ENCODE results near the gene NABP1. TPM values are rescaled to one million over a fixed set of nuclear protein-coding genes. Genes with fewer than 3 reads are reported as not detected.
A peak's percentile ranks its signal among the peaks of the same experiment; 100 is the strongest.

Gene NABP1
- total RNA-seq, 6 donors from 2014 or later: 35.7 to 137 (median 46.9) TPM

DNA sequence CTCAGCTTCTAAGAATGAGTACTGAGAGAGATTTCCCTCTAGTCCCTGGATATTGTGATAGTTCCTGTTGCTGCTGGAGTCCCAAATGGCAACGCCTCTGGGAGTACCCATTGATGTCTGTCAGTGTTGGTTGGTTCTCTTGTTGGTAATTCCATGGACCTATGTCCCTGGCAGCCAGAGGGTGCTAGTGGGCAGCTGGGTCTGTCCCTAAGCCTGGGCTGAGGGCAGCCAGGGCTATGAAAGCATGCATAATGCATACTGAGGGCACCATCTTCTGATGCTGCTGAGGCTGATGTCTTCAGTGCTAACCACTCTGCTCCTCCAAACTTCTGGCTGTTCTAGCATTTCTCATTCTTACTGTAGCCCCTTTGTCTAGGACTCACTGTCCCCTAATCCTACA, 35.9 kb downstream of the NABP1 start:
- ATAC-seq (ENCODE audit: low FRiP score in 2 of 2): no peak

DNA sequence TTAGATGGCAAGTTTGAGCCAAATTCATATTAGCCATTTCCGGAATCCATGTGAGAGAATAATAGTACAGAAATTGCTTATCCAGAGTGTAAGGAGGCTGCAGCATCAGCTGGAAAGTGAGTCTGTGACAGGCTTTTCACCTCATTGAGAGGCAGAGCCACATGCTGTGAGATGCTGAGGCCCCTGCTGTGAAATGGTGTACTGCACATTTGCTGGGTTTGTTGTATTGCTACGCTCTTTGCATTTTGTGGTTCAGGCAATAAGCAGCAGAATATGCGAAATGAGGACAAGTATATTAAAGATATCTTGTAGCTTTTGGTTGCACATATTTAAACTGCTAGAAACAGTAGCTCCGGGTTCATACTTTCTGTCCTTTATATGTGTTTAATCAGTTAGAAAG, 37.0 kb downstream of the NABP1 start:
- ATAC-seq (ENCODE audit: low FRiP score in 2 of 2): no peak
- Histone ChIP-seq H3K27ac (no peak overlapping the region), H3K4me1 (no peaks in the 10 kb centered on the region), H3K36me3 (no peaks in the 10 kb centered on the region), H3K4me3 (no peak overlapping the region), H3K9me3 (no peaks in the 10 kb centered on the region), H3K27me3 (no peaks in the 10 kb centered on the region)
- no peak for DNase-seq
- 90 to 92% methylated on average over 4 of the region's 4 CpGs for WGBS, 2 donors
- TF ChIP-seq POLR2AphosphoS5 (IDR thresholded peaks at IDR 0.05) (no peak), EP300 (IDR thresholded peaks at IDR 0.05) (no peak), POLR2A (IDR thresholded peaks at IDR 0.05) (no peak)
- TF ChIP-seq, protein P1, sequence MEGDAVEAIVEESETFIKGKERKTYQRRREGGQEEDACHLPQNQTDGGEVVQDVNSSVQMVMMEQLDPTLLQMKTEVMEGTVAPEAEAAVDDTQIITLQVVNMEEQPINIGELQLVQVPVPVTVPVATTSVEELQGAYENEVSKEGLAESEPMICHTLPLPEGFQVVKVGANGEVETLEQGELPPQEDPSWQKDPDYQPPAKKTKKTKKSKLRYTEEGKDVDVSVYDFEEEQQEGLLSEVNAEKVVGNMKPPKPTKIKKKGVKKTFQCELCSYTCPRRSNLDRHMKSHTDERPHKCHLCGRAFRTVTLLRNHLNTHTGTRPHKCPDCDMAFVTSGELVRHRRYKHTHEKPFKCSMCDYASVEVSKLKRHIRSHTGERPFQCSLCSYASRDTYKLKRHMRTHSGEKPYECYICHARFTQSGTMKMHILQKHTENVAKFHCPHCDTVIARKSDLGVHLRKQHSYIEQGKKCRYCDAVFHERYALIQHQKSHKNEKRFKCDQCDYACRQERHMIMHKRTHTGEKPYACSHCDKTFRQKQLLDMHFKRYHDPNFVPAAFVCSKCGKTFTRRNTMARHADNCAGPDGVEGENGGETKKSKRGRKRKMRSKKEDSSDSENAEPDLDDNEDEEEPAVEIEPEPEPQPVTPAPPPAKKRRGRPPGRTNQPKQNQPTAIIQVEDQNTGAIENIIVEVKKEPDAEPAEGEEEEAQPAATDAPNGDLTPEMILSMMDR (IDR thresholded peaks at IDR 0.05): no peak

More for the DNA sequence above, 35.9 kb downstream of the NABP1 start:
- no peak overlapping the region for H3K4me3 ChIP-seq
- WGBS, 2 donors: 78 to 94% methylated on average over 1 of the region's 1 CpG
- TF ChIP-seq POLR2AphosphoS5 (IDR thresholded peaks at IDR 0.05): no peak
- no peak for TF ChIP-seq POLR2A (IDR thresholded peaks at IDR 0.05)
- TF ChIP-seq, protein P1 (IDR thresholded peaks at IDR 0.05): no peak
- TF ChIP-seq EP300 (IDR thresholded peaks at IDR 0.05): no peak
- H3K36me3 ChIP-seq: no peaks in the 10 kb centered on the region
- no peaks in the 10 kb centered on the region for H3K4me1 ChIP-seq
- H3K27me3 ChIP-seq: no peaks in the 10 kb centered on the region
- no peaks in the 10 kb centered on the region for H3K9me3 ChIP-seq
- DNase-seq: peak in 1 of 2 donors; percentile 28
- H3K27ac ChIP-seq: no peak overlapping the region

DNA sequence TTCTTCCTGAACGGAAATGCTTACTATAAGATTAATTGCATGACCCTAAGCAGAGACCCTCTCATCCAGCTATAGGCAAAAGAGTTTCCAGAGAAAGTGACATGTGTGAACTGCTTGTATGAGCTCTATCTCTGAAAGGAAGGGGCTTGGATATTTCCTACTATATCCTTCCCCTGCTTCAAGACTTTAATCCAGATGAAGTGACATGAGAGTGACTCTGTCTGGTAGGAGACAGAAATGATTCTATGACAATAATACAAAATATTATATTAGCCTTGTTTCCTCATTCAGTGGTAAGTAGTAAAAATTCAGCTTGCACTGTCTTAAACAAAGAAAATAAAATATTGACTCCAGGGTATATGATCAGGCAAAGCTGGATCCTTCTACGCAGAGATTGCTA, 37.5 kb downstream of the NABP1 start:
- no peak overlapping the region for H3K4me3 ChIP-seq
- ATAC-seq (ENCODE audit: low FRiP score in 2 of 2) (no peak), DNase-seq (no peak)
- no peaks in the 10 kb centered on the region for H3K36me3 ChIP-seq
- H3K4me1 ChIP-seq: no peaks in the 10 kb centered on the region
- no peaks in the 10 kb centered on the region for H3K27me3 ChIP-seq
- H3K27ac ChIP-seq: no peak overlapping the region
- TF ChIP-seq, protein P1 (IDR thresholded peaks at IDR 0.05): no peak
- TF ChIP-seq POLR2A (IDR thresholded peaks at IDR 0.05): no peak
- TF ChIP-seq POLR2AphosphoS5 (IDR thresholded peaks at IDR 0.05): no peak
- no peak for TF ChIP-seq EP300 (IDR thresholded peaks at IDR 0.05)
- H3K9me3 ChIP-seq: no peaks in the 10 kb centered on the region
- 80 to 82% methylated on average over 2 of the region's 2 CpGs for WGBS, 2 donors

GRCh38 chr2:191719261-191719660, 41.3 kb downstream of the NABP1 start:
- Histone ChIP-seq H3K4me1 (no peaks in the 10 kb centered on the region), H3K27ac (no peak overlapping the region), H3K36me3 (no peaks in the 10 kb centered on the region), H3K9me3 (no peaks in the 10 kb centered on the region), H3K27me3 (no peaks in the 10 kb centered on the region), H3K4me3 (no peak overlapping the region)
- TF ChIP-seq, protein P1 (IDR thresholded peaks at IDR 0.05): no peak
- TF ChIP-seq POLR2A (IDR thresholded peaks at IDR 0.05): no peak
- TF ChIP-seq POLR2AphosphoS5 (IDR thresholded peaks at IDR 0.05): no peak
- TF ChIP-seq EP300 (IDR thresholded peaks at IDR 0.05): no peak
- DNase-seq (no peak), ATAC-seq (ENCODE audit: low FRiP score in 2 of 2) (no peak)
- 74 to 76% methylated on average over 2 of the region's 2 CpGs for WGBS, 2 donors

DNA sequence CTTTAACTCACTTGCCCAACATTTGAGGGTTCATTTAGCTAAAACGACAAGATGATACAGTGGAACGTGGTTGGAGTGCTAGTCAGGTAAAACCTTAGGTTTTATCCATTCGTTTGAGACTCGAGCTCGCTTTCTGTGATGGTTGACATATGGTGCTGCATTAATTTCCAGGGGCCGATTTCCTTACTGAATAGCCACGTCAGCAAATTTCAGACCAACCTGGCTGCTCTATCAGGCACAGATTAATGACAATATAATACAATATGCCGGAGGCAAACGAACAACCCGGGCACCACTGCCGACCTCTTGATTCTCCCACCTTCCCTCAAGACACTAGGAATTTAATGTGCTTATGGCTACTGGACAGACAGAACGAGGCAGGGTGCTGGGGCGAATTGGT, 42.0 kb downstream of the NABP1 start:
- no peak for TF ChIP-seq POLR2A (IDR thresholded peaks at IDR 0.05)
- TF ChIP-seq POLR2AphosphoS5 (IDR thresholded peaks at IDR 0.05): no peak
- TF ChIP-seq, protein P1 (IDR thresholded peaks at IDR 0.05): no peak
- TF ChIP-seq EP300 (IDR thresholded peaks at IDR 0.05): no peak
- ATAC-seq (ENCODE audit: low FRiP score in 2 of 2) (no peak), DNase-seq (no peak)
- H3K36me3 ChIP-seq: no peaks in the 10 kb centered on the region
- no peak overlapping the region for H3K4me3 ChIP-seq
- 93 to 95% methylated on average over 13 of the region's 13 CpGs for WGBS, 2 donors
- H3K4me1 ChIP-seq: no peaks in the 10 kb centered on the region
- H3K9me3 ChIP-seq: no peaks in the 10 kb centered on the region
- no peaks in the 10 kb centered on the region for H3K27me3 ChIP-seq
- H3K27ac ChIP-seq: no peak overlapping the region
